ENCODE results near the gene STAT1.

The STAT1 gene

DNA sequence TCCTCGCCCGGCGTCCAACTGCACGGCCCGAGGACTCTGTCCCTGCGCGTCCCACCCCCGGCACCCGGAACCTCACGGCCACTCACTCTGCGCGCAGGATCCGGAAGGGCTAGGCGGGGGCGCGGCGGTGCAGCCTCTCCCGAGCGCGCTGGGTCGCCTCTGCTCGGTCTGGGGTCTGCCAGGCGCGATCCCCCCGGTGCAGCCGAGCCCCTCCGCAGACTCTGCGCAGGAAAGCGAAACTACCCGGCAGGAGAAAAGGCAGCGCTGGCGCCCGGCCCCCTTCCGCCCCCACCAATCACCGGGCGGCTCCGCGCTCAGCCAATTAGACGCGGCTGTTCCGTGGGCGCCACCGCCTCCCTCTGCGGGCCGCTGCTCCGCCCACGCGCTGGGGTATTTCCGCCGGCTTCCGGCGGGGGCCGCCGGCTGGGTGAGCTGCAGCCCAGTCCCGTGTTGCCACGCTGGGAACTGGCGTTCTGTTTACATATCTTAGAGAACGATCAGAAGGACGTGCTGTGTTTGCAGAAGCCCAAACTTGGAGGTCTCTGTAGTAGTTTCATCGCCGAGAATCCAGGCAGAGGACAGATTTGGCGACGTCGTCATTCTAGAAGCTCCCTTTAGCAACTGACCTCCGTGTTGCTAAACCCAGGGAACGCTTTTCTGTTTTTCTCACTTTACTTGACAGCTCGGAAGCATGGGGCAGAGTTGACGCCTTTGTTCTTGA is at the start of gene STAT1:
STAT1 (minus strand) TSS at position 240 of the 721 bp plus-strand sequence. CDS start 4,168 bp downstream, outside the sequence.
- DNase-seq (ENCODE audit: low spot score): peak; percentile 92

GRCh38 chr2:191063584-191063983 is 49.6 kb upstream of the STAT1 start:
- no peak for DNase-seq (ENCODE audit: low spot score)

- no peak for DNase-seq (ENCODE audit: low spot score)
These were observed 47.5 kb upstream of the STAT1 start for GRCh38 chr2:191061381-191061980.

GRCh38 chr2:191059308-191059707 is 45.3 kb upstream of the STAT1 start:
- no peak for DNase-seq (ENCODE audit: low spot score)

DNA sequence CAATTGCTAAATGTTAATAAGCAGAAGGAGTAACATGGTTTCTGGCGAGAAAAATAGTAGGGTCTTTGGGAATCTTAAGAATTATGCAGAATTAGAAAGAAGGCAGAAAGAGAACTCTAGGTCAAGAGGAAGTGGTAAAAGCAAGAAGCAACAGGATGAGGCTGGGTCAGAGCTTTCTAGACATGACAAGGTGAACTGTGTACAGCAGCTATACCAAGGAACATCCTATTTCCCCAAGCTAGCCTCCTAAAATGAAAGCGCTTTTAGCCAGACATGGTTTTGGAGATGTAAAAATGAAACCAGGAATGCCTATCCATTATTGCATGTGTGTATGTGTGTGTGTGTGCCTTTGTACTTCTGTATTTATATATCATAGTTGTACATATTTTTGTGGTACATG is 42.3 kb upstream of the STAT1 start:
- no peak for DNase-seq (ENCODE audit: low spot score)

- no peak for DNase-seq (ENCODE audit: low spot score)
These were observed 39.3 kb upstream of the STAT1 start for GRCh38 chr2:191053256-191053655.

DNA sequence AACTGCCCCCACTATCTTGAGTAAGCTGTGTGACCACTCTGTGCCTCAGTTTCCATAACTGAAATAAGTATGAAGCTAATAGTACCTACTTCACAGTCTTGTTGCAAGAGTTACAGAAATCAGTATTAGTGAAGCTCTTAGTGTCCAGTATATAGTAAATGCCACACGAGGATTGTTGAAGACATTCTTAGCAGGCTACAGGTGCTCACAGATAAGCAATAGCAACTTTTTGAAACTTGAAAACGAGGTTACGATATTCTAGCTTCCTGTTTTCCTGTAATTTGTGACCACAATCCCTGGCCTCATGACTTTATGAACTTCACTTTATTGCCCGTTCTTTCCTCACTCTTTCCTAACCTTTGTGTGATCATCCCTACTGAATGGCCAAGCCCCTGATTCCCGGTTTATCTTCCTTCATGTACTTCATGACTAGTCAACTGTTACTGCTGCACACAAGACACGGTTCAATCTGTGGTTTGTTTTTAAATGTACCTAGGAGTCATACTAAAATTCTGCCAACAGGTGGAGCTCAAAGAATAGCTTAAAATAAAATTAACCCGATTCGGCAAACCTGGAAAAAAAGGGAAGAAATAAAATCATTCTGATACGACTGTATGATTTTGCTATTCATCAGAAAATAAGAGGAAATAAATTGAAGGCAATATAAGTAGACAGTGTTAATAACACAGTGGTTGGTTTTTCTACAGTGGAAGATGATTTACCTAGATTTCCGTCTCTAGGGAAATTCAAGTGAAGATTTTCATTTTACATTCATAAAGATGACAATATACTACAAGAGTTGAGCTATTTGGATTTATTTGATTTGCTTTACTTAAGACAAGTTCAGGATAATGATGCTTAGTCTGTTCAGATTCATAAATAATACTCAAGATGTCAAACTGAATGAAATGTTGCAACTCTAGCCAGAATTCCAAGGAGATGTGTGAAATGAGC is 38.1 kb upstream of the STAT1 start:
- peak; percentile 39 for DNase-seq (ENCODE audit: low spot score)

DNA sequence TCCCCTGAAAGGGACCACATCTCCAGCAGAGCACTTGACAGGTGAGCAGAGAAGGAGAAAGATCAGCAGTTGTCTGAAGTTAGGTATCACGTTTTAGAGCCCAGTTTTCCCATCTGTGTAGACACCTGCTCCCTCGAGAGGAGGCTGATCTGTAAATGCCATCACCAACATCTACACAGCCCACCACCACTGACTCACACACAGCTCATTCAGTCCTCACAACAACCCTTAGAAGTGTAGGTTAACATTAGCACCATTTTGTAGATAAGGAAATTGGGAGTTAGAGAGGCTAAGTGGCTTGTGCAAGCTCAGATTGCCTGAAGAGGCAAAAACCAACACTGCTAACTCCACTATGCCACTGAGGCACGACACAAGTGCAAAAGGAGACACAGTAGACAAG is 37.2 kb upstream of the STAT1 start:
- no peak for DNase-seq (ENCODE audit: low spot score)

- DNase-seq (ENCODE audit: low spot score): no peak
These were observed 36.6 kb upstream of the STAT1 start for GRCh38 chr2:191050640-191050987.

DNA sequence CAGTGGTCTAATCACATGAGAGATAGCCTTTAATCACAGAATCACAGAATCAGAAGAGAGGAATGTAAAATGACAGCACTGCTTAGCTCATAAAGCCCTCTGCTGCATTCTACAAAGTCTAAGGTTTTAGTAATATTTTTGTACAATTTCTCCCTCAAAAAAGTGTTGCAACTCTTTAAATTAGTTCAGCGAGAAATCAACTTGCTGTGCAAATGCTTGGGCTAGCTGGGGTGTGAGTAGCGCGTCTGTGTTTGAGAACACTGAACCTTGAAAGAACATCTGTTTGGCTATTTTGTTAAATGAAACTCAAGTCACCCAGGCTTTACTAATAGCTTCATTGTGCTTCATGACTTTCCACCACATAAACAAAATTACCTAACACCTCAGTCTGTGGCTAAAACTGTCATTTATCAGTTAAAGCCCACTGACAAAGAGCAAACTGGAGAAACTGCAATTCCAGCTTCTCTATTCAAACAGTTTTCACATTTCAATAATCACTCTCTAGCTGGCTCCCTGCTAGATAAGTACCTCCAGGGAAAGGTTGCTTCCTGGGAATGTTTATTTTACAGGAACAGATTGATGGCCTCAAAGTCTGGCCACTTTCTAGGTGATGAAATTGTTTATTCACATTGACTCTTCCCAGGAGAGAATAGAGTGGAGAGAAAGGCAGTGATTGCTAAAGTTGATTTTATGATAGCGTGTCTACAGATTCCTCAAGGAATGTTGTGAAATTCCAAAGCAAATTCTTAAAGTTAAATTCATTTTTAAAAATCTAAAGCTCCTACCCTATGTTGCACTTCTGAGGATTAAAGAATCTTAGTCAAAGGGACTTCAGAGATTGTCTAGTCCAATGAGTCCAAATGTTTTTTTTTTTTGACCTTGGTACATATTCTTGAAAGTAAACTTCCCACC is 36.0 kb upstream of the STAT1 start:
- no peak for DNase-seq (ENCODE audit: low spot score)

GRCh38 chr2:191048073-191048472 is 34.1 kb upstream of the STAT1 start:
- DNase-seq (ENCODE audit: low spot score): no peak

DNA sequence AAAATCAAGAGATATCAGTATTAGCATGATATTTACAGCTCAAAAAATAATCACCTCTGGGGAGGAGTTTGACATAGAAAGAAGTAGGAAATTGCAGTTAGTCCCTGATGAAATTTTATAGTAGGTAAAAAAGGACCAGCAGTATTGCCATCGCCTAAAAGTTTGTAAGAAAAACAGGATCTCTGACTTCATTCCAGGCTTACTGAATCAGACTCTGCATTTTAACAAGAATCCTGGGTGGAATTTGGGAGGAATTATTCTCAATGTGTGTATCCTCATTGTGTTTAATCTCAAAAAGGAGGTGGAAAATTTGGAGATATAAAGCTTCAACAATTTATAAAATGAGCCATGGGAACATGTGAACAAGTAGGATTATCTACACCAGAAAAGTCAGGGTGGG is 31.2 kb upstream of the STAT1 start:
- no peak for DNase-seq (ENCODE audit: low spot score)

DNA sequence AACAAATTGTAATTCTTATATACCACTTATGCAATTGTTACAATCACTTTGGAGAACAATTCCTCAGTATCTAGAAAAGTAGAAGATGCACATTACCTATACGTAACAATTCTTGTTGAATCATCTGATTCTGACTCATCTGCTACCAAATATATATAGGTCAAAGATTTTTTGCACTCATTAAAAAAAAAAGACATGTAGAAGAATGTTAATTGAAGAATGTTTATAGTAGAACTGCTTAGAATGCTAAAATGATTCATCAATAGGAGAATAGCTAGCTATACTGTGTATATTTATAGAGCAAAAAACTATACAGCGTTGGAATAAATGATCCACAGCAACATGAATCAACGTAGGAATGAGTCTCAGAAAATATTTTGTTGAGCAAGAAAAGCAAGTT is 29.5 kb upstream of the STAT1 start:
- DNase-seq (ENCODE audit: low spot score): no peak

DNA sequence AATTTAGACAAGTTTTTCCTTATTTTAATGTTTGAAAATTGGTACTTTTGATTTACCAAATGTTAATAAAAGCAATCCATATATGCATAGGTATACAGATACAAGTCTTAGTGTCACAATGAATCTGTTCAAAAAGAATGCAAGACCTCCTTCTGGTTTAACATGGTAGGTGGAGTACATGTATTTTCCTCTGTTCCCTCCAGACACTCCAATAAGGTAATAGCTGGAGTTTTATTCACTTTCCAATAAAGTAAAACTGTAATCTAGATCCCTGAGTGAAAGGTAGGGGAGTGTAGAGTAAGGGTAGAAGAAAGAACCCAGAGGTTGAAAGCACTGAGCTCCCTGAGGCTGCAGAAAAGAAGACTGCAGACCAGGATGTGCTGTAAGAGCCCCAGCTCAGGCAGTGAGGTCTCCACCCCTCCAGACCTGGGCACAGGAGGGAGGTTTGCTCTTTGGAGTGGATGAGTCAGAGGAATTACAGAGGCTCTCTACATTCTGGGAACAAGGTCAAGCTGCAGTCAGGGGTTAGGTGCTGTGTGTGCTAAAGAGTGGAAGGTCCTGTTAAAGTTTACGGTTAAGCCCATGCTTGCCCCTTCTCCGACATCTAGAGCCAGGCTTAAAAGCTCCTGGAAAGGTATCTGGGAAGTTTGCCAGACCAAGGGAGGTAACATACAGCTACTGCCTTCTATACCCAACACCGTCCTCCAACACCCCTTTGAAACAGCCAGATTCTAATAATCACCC is 27.6 kb upstream of the STAT1 start:
- no peak for DNase-seq (ENCODE audit: low spot score)

- DNase-seq (ENCODE audit: low spot score): no peak
These were observed 25.6 kb upstream of the STAT1 start for GRCh38 chr2:191039616-191040015.

DNA sequence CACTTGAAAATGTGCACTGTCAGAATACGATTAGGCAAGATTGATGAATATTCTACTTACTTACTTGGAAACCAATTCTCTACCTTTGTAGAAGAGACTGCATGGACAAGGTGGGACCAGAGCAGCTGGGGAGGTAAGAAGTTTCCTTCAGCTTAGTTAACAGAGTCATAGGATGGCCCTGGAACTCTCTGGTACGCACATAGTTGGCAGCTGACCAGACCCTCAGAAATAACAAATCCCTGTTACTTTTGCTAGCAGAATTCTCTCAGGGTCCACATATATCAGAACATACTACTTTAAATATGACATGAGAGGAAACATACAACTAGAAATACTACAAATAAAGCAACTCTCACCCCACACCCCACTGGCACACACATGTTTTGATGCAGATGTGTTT is 24.8 kb upstream of the STAT1 start:
- no peak for DNase-seq (ENCODE audit: low spot score)

GRCh38 chr2:191038241-191038725 is 24.3 kb upstream of the STAT1 start:
- no peak for DNase-seq (ENCODE audit: low spot score)

GRCh38 chr2:191037351-191037750 is 23.4 kb upstream of the STAT1 start:
- no peak for DNase-seq (ENCODE audit: low spot score)

- DNase-seq (ENCODE audit: low spot score): no peak
These were observed 22.4 kb upstream of the STAT1 start for GRCh38 chr2:191036363-191036762.

DNA sequence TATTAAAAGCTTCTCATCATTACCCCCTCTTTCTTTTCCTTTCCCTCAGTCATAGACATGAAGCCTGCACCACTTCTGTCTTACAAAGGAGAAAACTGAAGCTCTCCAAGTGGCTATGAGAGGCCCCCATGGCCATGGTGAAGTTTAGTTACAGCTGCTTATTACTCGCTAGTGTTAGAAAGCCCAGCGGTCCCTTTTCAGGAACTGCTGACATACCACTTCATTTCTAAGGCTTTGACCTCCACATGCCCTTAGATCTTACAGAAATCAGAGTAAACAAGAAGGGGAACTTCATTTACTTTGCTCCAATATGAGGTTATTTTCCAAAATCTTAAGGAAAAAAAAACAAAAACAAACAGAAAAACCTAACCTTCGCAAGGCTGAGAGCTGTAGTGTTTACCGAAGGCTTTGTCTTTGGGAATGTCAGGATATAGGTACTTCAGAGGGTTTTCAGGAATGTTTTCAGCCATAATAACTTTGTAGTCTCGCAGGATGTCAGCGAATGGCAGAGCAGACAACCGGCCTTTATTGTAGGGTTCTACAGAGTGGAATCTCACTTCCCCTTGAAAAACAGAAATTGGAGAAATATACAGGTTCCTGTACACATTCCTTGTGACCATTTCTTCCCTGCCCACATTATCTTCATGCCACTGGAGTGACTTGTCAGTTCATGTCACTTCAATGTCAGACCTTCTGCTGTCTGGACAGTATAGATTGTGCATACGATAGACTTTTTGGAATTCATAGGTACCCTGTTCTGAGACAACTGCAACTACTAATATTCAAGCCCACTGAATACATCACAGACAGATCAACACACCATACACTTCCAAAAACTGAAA is 18.8 kb upstream of the STAT1 start:
- no peak for DNase-seq (ENCODE audit: low spot score)
